ENCODE data around the gene EPB41L4B. TPM values are rescaled to one million over a fixed set of nuclear protein-coding genes. Genes with fewer than 3 reads are reported as not detected.

The EPB41L4B gene
- total and polyA plus RNA-seq, 4 experiments from 2014 or later, result not detected

- Histone ChIP-seq H3K9me3 (ENCODE audit: control insufficient read depth in 1 of 2, low read length in 2 of 2) (no peaks in the 10 kb centered on the region), H3K27ac (ENCODE audit: low read depth, low read length) (no peak overlapping the region), H3K36me3 (ENCODE audit: insufficient read depth, low read length) (no peaks in the 10 kb centered on the region), H3K4me3 (ENCODE audit: low read length in 2 of 2) (no peak overlapping the region), H3K4me1 (ENCODE audit: insufficient read depth, low read length) (no peaks in the 10 kb centered on the region), H3K27me3 (ENCODE audit: insufficient read depth, low read length) (no peaks in the 10 kb centered on the region)
- ChIA-PET CTCF (ENCODE audit: partially characterized antibody) (interaction anchor here (1.3 kb wide), 1 partner anchor 10 kb away, joined by 3 read pairs; no protein-coding TSS in a partner anchor), POLR2A (ENCODE audit: partially characterized antibody) (no interaction called here)
- Mint-ChIP-seq H3K4me1 (no peaks in the 10 kb centered on the region), H3K4me3 (no peak overlapping the region), H3K27ac (no peak overlapping the region), H3K27me3 (peaks cover 0 to 5% of the 10 kb centered on the region in 2 donors), H3K36me3 (no peaks in the 10 kb centered on the region), H3K9me3 (peaks cover 0 to 3% (median 0%) of the 10 kb centered on the region in 8 donors)
- intact Hi-C loops (cut with micrococcal nuclease), result no loop called here
- DNase-seq, result no peak
These were observed 50.4 kb downstream of the EPB41L4B start for GRCh38 chr9:109270441-109270840.

GRCh38 chr9:109269839-109270238, 51.0 kb downstream of the EPB41L4B start:
- Mint-ChIP-seq H3K4me1 (no peaks in the 10 kb centered on the region), H3K4me3 (no peak overlapping the region), H3K9me3 (peaks cover 0 to 3% (median 0%) of the 10 kb centered on the region in 8 donors), H3K27ac (no peak overlapping the region), H3K36me3 (no peaks in the 10 kb centered on the region), H3K27me3 (peaks cover 0 to 1% of the 10 kb centered on the region in 2 donors)
- Histone ChIP-seq H3K27me3 (ENCODE audit: insufficient read depth, low read length) (no peaks in the 10 kb centered on the region), H3K4me1 (ENCODE audit: insufficient read depth, low read length) (no peaks in the 10 kb centered on the region), H3K9me3 (ENCODE audit: control insufficient read depth in 1 of 2, low read length in 2 of 2) (no peaks in the 10 kb centered on the region), H3K27ac (ENCODE audit: low read depth, low read length) (no peak overlapping the region), H3K36me3 (ENCODE audit: insufficient read depth, low read length) (no peaks in the 10 kb centered on the region), H3K4me3 (ENCODE audit: low read length in 2 of 2) (no peak overlapping the region)
- POLR2A ChIA-PET (ENCODE audit: partially characterized antibody), result no interaction called here
- no peak for DNase-seq
- CTCF ChIA-PET (ENCODE audit: partially characterized antibody), result interaction anchor here (1.3 kb wide), 1 partner anchor 9 kb away, joined by 3 read pairs; no protein-coding TSS in a partner anchor
- intact Hi-C loops (cut with micrococcal nuclease), result no loop called here

DNA sequence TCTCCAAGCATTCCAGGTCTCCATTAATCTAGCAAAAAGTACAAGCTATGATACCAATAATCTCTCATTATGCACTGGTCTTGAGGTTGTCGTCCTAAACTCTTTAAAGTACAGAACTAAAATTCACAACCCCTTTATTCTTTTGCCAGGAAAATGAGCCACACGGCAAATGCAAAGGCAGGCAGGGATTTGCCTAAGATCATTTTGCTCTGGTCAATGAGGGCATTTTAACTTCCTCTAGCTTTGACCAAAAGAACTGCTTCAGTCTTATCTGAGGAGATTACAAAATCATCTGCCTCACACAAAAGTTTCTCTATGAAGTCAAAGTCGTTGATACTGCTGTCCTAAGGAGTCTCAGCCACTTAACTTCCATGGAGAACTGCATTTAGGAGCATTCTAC, 51.8 kb downstream of the EPB41L4B start:
- H3K36me3 Mint-ChIP-seq, result no peaks in the 10 kb centered on the region
- H3K4me3 Mint-ChIP-seq, result no peak overlapping the region
- no peak overlapping the region for H3K27ac Mint-ChIP-seq
- H3K4me1 Mint-ChIP-seq, result no peaks in the 10 kb centered on the region
- no peak for DNase-seq
- H3K4me3 ChIP-seq (ENCODE audit: low read length in 2 of 2), result no peak overlapping the region
- ChIA-PET POLR2A (ENCODE audit: partially characterized antibody) (no interaction called here), CTCF (ENCODE audit: partially characterized antibody) (interaction anchor here (1.3 kb wide), 1 partner anchor 9 kb away, joined by 3 read pairs; no protein-coding TSS in a partner anchor)
- intact Hi-C loops (cut with micrococcal nuclease), result no loop called here
- no peaks in the 10 kb centered on the region for H3K36me3 ChIP-seq (ENCODE audit: insufficient read depth, low read length)
- H3K4me1 ChIP-seq (ENCODE audit: insufficient read depth, low read length), result no peaks in the 10 kb centered on the region
- peaks cover 0 to 1% of the 10 kb centered on the region in 2 donors for H3K27me3 Mint-ChIP-seq
- H3K27ac ChIP-seq (ENCODE audit: low read depth, low read length), result no peak overlapping the region
- no peaks in the 10 kb centered on the region for H3K9me3 ChIP-seq (ENCODE audit: control insufficient read depth in 1 of 2, low read length in 2 of 2)
- peaks cover 0 to 3% (median 0%) of the 10 kb centered on the region in 8 donors for H3K9me3 Mint-ChIP-seq
- no peaks in the 10 kb centered on the region for H3K27me3 ChIP-seq (ENCODE audit: insufficient read depth, low read length)

- no peaks in the 10 kb centered on the region for H3K4me1 Mint-ChIP-seq
- no peak overlapping the region for H3K27ac ChIP-seq (ENCODE audit: low read depth, low read length)
- peaks cover 0 to 2% (median 0%) of the 10 kb centered on the region in 8 donors for H3K9me3 Mint-ChIP-seq
- intact Hi-C loops (cut with micrococcal nuclease), result no loop called here
- no peaks in the 10 kb centered on the region for H3K36me3 ChIP-seq (ENCODE audit: insufficient read depth, low read length)
- H3K27ac Mint-ChIP-seq, result no peak overlapping the region
- H3K27me3 ChIP-seq (ENCODE audit: insufficient read depth, low read length), result no peaks in the 10 kb centered on the region
- no peaks in the 10 kb centered on the region for H3K4me1 ChIP-seq (ENCODE audit: insufficient read depth, low read length)
- no peaks in the 10 kb centered on the region for H3K9me3 ChIP-seq (ENCODE audit: control insufficient read depth in 1 of 2, low read length in 2 of 2)
- DNase-seq, result no peak
- peaks cover 0 to 4% of the 10 kb centered on the region in 2 donors for H3K27me3 Mint-ChIP-seq
- H3K36me3 Mint-ChIP-seq, result no peaks in the 10 kb centered on the region
- ChIA-PET POLR2A (ENCODE audit: partially characterized antibody) (no interaction called here), CTCF (ENCODE audit: partially characterized antibody) (no interaction called here)
- H3K4me3 ChIP-seq (ENCODE audit: low read length in 2 of 2), result no peak overlapping the region
- no peak overlapping the region for H3K4me3 Mint-ChIP-seq
These were observed 53.3 kb downstream of the EPB41L4B start for GRCh38 chr9:109267555-109267954.

GRCh38 chr9:109264877-109265587, 55.8 kb downstream of the EPB41L4B start:
- H3K27ac Mint-ChIP-seq, result no peak overlapping the region
- H3K27me3 ChIP-seq (ENCODE audit: insufficient read depth, low read length), result no peaks in the 10 kb centered on the region
- peaks cover 0 to 4% of the 10 kb centered on the region in 2 donors for H3K27me3 Mint-ChIP-seq
- H3K4me1 Mint-ChIP-seq, result no peaks in the 10 kb centered on the region
- H3K4me1 ChIP-seq (ENCODE audit: insufficient read depth, low read length), result no peaks in the 10 kb centered on the region
- ChIA-PET CTCF (ENCODE audit: partially characterized antibody) (no interaction called here), POLR2A (ENCODE audit: partially characterized antibody) (no interaction called here)
- H3K9me3 ChIP-seq (ENCODE audit: control insufficient read depth in 1 of 2, low read length in 2 of 2), result no peaks in the 10 kb centered on the region
- H3K9me3 Mint-ChIP-seq, result peaks cover 0 to 2% (median 0%) of the 10 kb centered on the region in 8 donors
- H3K36me3 ChIP-seq (ENCODE audit: insufficient read depth, low read length), result no peaks in the 10 kb centered on the region
- H3K27ac ChIP-seq (ENCODE audit: low read depth, low read length), result no peak overlapping the region
- no peak overlapping the region for H3K4me3 Mint-ChIP-seq
- no peak overlapping the region for H3K4me3 ChIP-seq (ENCODE audit: low read length in 2 of 2)
- no peaks in the 10 kb centered on the region for H3K36me3 Mint-ChIP-seq
- intact Hi-C loops (cut with micrococcal nuclease), result no loop called here
- no peak for DNase-seq

- no peaks in the 10 kb centered on the region for H3K4me1 ChIP-seq (ENCODE audit: insufficient read depth, low read length)
- no peak overlapping the region for H3K27ac Mint-ChIP-seq
- no peaks in the 10 kb centered on the region for H3K36me3 ChIP-seq (ENCODE audit: insufficient read depth, low read length)
- H3K36me3 Mint-ChIP-seq, result no peaks in the 10 kb centered on the region
- intact Hi-C loops (cut with micrococcal nuclease), result no loop called here
- POLR2A ChIA-PET (ENCODE audit: partially characterized antibody), result no interaction called here
- no peak for DNase-seq
- H3K9me3 Mint-ChIP-seq, result peaks cover 0 to 2% (median 0%) of the 10 kb centered on the region in 8 donors
- CTCF ChIA-PET (ENCODE audit: partially characterized antibody), result no interaction called here
- H3K9me3 ChIP-seq (ENCODE audit: control insufficient read depth in 1 of 2, low read length in 2 of 2), result no peaks in the 10 kb centered on the region
- no peak overlapping the region for H3K27ac ChIP-seq (ENCODE audit: low read depth, low read length)
- H3K4me3 Mint-ChIP-seq, result no peak overlapping the region
- no peak overlapping the region for H3K4me3 ChIP-seq (ENCODE audit: low read length in 2 of 2)
- H3K27me3 Mint-ChIP-seq, result peaks cover 0 to 4% of the 10 kb centered on the region in 2 donors
- H3K27me3 ChIP-seq (ENCODE audit: insufficient read depth, low read length), result no peaks in the 10 kb centered on the region
- H3K4me1 Mint-ChIP-seq, result no peaks in the 10 kb centered on the region
These were observed 57.5 kb downstream of the EPB41L4B start for GRCh38 chr9:109263358-109263757.

- Mint-ChIP-seq H3K9me3 (no peaks in the 10 kb centered on the region), H3K4me3 (no peak overlapping the region), H3K27me3 (peaks cover 0 to 4% of the 10 kb centered on the region in 2 donors), H3K4me1 (no peaks in the 10 kb centered on the region), H3K36me3 (no peaks in the 10 kb centered on the region), H3K27ac (no peak overlapping the region)
- intact Hi-C loops (cut with micrococcal nuclease), result no loop called here
- no peak for DNase-seq
- Histone ChIP-seq H3K36me3 (ENCODE audit: insufficient read depth, low read length) (no peaks in the 10 kb centered on the region), H3K27ac (ENCODE audit: low read depth, low read length) (no peak overlapping the region), H3K4me3 (ENCODE audit: low read length in 2 of 2) (no peak overlapping the region), H3K4me1 (ENCODE audit: insufficient read depth, low read length) (no peaks in the 10 kb centered on the region), H3K27me3 (ENCODE audit: insufficient read depth, low read length) (no peaks in the 10 kb centered on the region), H3K9me3 (ENCODE audit: control insufficient read depth in 1 of 2, low read length in 2 of 2) (no peaks in the 10 kb centered on the region)
- CTCF ChIA-PET (ENCODE audit: partially characterized antibody), result no interaction called here
- POLR2A ChIA-PET (ENCODE audit: partially characterized antibody), result no interaction called here
These were observed 62.2 kb downstream of the EPB41L4B start for GRCh38 chr9:109258481-109259302.

Data from CD4-positive, alpha-beta memory T cell (primary cell).